A673 (cell line): ENCODE results near the gene CNPY1. TPM values are rescaled to one million over a fixed set of nuclear protein-coding genes. Genes with fewer than 3 reads are reported as not detected.

Experiments used
- BruUV-seq: library from RNA; stranded (reverse); fragments of 400-500 nt; replicated peaks from 2 replicates; lab custom pipeline; 2021; lab: Mats Ljungman, UMichigan
- CTCF ChIA-PET: fragments of 300-600 bp; sonication (Branson Sonifier 250); formaldehyde crosslinking; loops from one replicate; lab custom pipeline; 2022; ENCODE audit warnings: antibody characterized with exemption; lab: Charles Lee
- POLR2A ChIA-PET: fragments of 300-600 bp; sonication (Branson Sonifier 250); formaldehyde crosslinking; loops from one replicate; lab custom pipeline; 2022; ENCODE audit warnings: antibody characterized with exemption; ENCODE audit not compliant: low non-redundant PET; lab: Charles Lee
- DNase-seq: peaks from one replicate; pipeline ENCODE4 v3.0.0-alpha.2; 2015; ENCODE audit warnings: low spot score
- H3K27ac ChIP-seq: fragments of 200-600 bp; sonication (generic); 2 replicates; pipeline ENCODE4 v1.5.1; 2016; ENCODE audit warnings: mixed run types, low read depth, mild to moderate bottlenecking, mixed read lengths, antibody characterized with exemption, low read length; ENCODE audit not compliant: poor library complexity, severe bottlenecking
- H3K27me3 ChIP-seq: fragments of 200-600 bp; sonication (generic); replicated peaks from 2 replicates; pipeline ENCODE4 v1.6.1; 2017; ENCODE audit warnings: mixed run types, low read depth, mild to moderate bottlenecking, mixed read lengths, antibody characterized with exemption, low read length; ENCODE audit not compliant: insufficient read depth, poor library complexity
- H3K36me3 ChIP-seq: fragments of 200-600 bp; sonication (generic); 2 replicates; pipeline ENCODE4 v1.6.1; 2016; ENCODE audit warnings: mixed run types, mild to moderate bottlenecking, mixed read lengths, antibody characterized with exemption, low read length; ENCODE audit not compliant: insufficient read depth, poor library complexity, severe bottlenecking
- H3K4me1 ChIP-seq: fragments of 200-600 bp; sonication (generic); 2 replicates; pipeline ENCODE4 v1.6.1; 2017; ENCODE audit warnings: mixed run types, mild to moderate bottlenecking, mixed read lengths, antibody characterized with exemption, low read length; ENCODE audit not compliant: insufficient read depth, poor library complexity, severe bottlenecking
- H3K4me3 ChIP-seq: fragments of 200-600 bp; sonication (generic); 2 replicates; pipeline ENCODE4 v1.5.1; 2016; ENCODE audit warnings: low read depth, mixed run types, mild to moderate bottlenecking, mixed read lengths, low read length; ENCODE audit not compliant: poor library complexity, severe bottlenecking
- H3K9me3 ChIP-seq: fragments of 200-600 bp; sonication (generic); 2 replicates; pipeline ENCODE4 v1.6.1; 2016; ENCODE audit warnings: mixed run types, low read depth, mild to moderate bottlenecking, mixed read lengths, antibody characterized with exemption, low read length; ENCODE audit not compliant: poor library complexity, severe bottlenecking
- EZH2 ChIP-seq: fragments of 200-600 bp; sonication (generic); IDR thresholded peaks from 2 replicates; pipeline ENCODE4 v1.6.1; 2017; ENCODE audit warnings: borderline replicate concordance, low read depth, mild to moderate bottlenecking, mixed read lengths, antibody characterized with exemption, low read length; ENCODE audit not compliant: poor library complexity, severe bottlenecking
- intact Hi-C: fragments of 100-400 bp; cut with micrococcal nuclease; formaldehyde crosslinking; loops from one replicate; pipeline ENCODE4 v1.10.0; 2022; ENCODE audit not compliant: unreplicated experiment
- total RNA-seq: library from RNA; stranded (reverse); gene quantifications from 2 replicates; pipeline ENCODE4 v1.2.3, GENCODE V29; 2021
- TF ChIP-seq, protein P1 (sequence below): fragments of 300-800, 200-600 bp; sonication (generic); conservative IDR thresholded peaks from 2 replicates; pipeline ENCODE4 v1.5.1; 2017; ENCODE audit warnings: low read depth, mild to moderate bottlenecking, antibody characterized with exemption, low read length, moderate library complexity, mixed read lengths

The CNPY1 gene
- total RNA-seq, 1 experiment from 2014 or later: not detected

DNA sequence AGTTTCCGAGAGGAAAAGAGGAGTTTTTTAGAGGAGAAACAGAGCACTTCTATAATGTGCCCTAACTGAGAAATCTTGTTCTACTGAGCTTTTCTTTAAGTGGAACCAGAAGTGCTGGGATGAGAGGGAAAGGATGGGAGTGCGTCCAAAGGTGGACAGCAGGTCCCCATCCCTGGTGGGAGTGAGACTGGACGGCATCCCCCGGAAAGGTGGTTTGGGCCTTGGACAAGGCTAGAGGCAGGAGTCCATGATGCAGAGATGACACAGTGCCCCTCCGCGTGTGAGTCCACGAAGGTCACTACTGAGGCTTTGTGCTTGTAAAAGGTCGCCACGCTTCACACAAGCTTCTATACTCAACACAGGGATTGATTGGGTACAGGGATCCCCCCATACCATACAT, 94.5 kb downstream of the CNPY1 start:
- CTCF ChIA-PET: no interaction called here
- intact Hi-C loops: no loop called here
- peaks cover 100% of the 10 kb centered on the region for H3K27me3 ChIP-seq
- TF ChIP-seq EZH2: no peak
- TF ChIP-seq, protein P1, sequence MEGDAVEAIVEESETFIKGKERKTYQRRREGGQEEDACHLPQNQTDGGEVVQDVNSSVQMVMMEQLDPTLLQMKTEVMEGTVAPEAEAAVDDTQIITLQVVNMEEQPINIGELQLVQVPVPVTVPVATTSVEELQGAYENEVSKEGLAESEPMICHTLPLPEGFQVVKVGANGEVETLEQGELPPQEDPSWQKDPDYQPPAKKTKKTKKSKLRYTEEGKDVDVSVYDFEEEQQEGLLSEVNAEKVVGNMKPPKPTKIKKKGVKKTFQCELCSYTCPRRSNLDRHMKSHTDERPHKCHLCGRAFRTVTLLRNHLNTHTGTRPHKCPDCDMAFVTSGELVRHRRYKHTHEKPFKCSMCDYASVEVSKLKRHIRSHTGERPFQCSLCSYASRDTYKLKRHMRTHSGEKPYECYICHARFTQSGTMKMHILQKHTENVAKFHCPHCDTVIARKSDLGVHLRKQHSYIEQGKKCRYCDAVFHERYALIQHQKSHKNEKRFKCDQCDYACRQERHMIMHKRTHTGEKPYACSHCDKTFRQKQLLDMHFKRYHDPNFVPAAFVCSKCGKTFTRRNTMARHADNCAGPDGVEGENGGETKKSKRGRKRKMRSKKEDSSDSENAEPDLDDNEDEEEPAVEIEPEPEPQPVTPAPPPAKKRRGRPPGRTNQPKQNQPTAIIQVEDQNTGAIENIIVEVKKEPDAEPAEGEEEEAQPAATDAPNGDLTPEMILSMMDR: no peak
- no peak overlapping the region for H3K27ac ChIP-seq
- no TSS peak for BruUV-seq
- peaks cover 11% of the 10 kb centered on the region for H3K4me1 ChIP-seq
- H3K36me3 ChIP-seq: no peaks in the 10 kb centered on the region
- no peaks in the 10 kb centered on the region for H3K9me3 ChIP-seq
- POLR2A ChIA-PET: no interaction called here
- no peak overlapping the region for H3K4me3 ChIP-seq
- no peak for DNase-seq

Other genes with a start within 250 kb of the CNPY1 start
- 51.8 and 53.4 TPM in 2 replicates for gene INSIG1, start 248.7 kb downstream of the CNPY1 start, total RNA-seq
- not detected in 2 replicates for gene EN2, start 88.4 kb downstream of the CNPY1 start, total RNA-seq
- 73.6 and 75.9 TPM in 2 replicates for gene RBM33, start 98.1 kb upstream of the CNPY1 start, total RNA-seq